HCT116 (cell line): ENCODE results near the gene ZNF133. TPM values are rescaled to one million over a fixed set of nuclear protein-coding genes. Genes with fewer than 3 reads are reported as not detected.

ENCODE experiments used
- ATAC-seq: fragments of 200-7000 bp; cut with Tn5 transposase; 2 replicates; pipeline ENCODE4 v1.9.1; 2020; ENCODE audit warnings: mild to moderate bottlenecking, moderate library complexity
- BruUV-seq: library from RNA; stranded (reverse); fragments of 400-500 nt; replicated peaks from 2 replicates; lab custom pipeline; 2021; lab: Mats Ljungman, UMichigan
- CTCF ChIA-PET: fragments of 300-600 bp; sonication (Branson Sonifier 250); formaldehyde crosslinking; loops from one replicate; lab custom pipeline; 2021; ENCODE audit warnings: antibody characterized with exemption; lab: Charles Lee
- POLR2A ChIA-PET: fragments of 300-600, 350-600 bp; sonication (Branson Sonifier 250); formaldehyde crosslinking; loops from one replicate; lab custom pipeline; 2021; ENCODE audit warnings: antibody characterized with exemption; lab: Charles Lee
- RAD21 ChIA-PET, 2 experiments: fragments of 300-600 bp; sonication (Branson Sonifier 250); formaldehyde crosslinking; loops; one replicate each; lab custom pipeline; 2023; ENCODE audit warnings: low total read pairs in 2 of 2; ENCODE audit not compliant: uncharacterized antibody in 2 of 2, unreplicated experiment in 2 of 2, low non-redundant PET in 1 of 2; lab: Charles Lee
- DNase-seq: peaks from one replicate; pipeline ENCODE4 v3.0.0-alpha.2; 2010; ENCODE audit warnings: low read depth, low spot score
- H2AFZ ChIP-seq: fragments of 200-600 bp; shearing (Covaris generic), sonication (generic); 2 replicates; pipeline ENCODE4 v1.6.1; 2017; ENCODE audit warnings: low read depth, mixed run types, mixed read lengths, antibody characterized with exemption, low read length; ENCODE audit not compliant: poor library complexity, severe bottlenecking
- H3K27ac ChIP-seq: 2 replicates; pipeline ENCODE4 v1.5.1; 2012; ENCODE audit warnings: low read depth, low read length
- H3K27me3 ChIP-seq: fragments of 200-600 bp; sonication (generic); 2 replicates; pipeline ENCODE4 v1.6.1; 2016; ENCODE audit warnings: mixed run types, low read length, mixed read lengths; ENCODE audit not compliant: insufficient read depth
- H3K36me3 ChIP-seq, 2 experiments: fragments of 200-500 bp in 1 of 2; fragments of 200-600 bp in 1 of 2; sonication (Bioruptor generic) in 1 of 2; sonication (generic) in 1 of 2; 2 replicates each; pipeline versions ENCODE4 v1.5.1 to v1.6.1; 2014 to 2016; ENCODE audit warnings: low read length in 2 of 2, inconsistent platforms in 1 of 2, mixed read lengths in 1 of 2, mixed run types in 1 of 2; ENCODE audit not compliant: insufficient read depth in 2 of 2, control insufficient read depth in 1 of 2
- H3K4me1 ChIP-seq, 2 experiments: fragments of 200-600 bp in 1 of 2; sonication (generic) in 1 of 2; 2 replicates each; pipeline versions ENCODE4 v1.5.1 to v1.6.1; 2012 to 2017; ENCODE audit warnings: low read length in 2 of 2, inconsistent platforms in 1 of 2, mild to moderate bottlenecking in 1 of 2, mixed read lengths in 1 of 2, mixed run types in 1 of 2, moderate library complexity in 1 of 2; ENCODE audit not compliant: insufficient read depth in 2 of 2, control insufficient read depth in 1 of 2
- H3K4me2 ChIP-seq: fragments of 200-600 bp; sonication (generic); 2 replicates; pipeline ENCODE4 v1.6.1; 2017; ENCODE audit warnings: mixed run types, low read length, mixed read lengths
- H3K4me3 ChIP-seq, 2 experiments: fragments of 200-600 bp in 1 of 2; sonication (generic) in 1 of 2; replicated peaks in 1 of 2; 2 replicates each; pipeline ENCODE4 v1.5.1; 2011 to 2016; ENCODE audit warnings: low read length in 2 of 2, control low read depth in 1 of 2, low read depth in 1 of 2, mild to moderate bottlenecking in 1 of 2, mixed read lengths in 1 of 2, mixed run types in 1 of 2
- H3K79me2 ChIP-seq: fragments of 200-600 bp; sonication (generic); 2 replicates; pipeline ENCODE4 v1.6.1; 2017; ENCODE audit warnings: mild to moderate bottlenecking, mixed run types, low read length, moderate library complexity, mixed read lengths; ENCODE audit not compliant: insufficient read depth
- H3K9ac ChIP-seq: fragments of 200-600 bp; sonication (generic); 2 replicates; pipeline ENCODE4 v1.6.1; 2016; ENCODE audit warnings: low read length, mixed read lengths
- H3K9me2 ChIP-seq: fragments of 200-600 bp; sonication (generic), shearing (Covaris generic); 2 replicates; pipeline ENCODE4 v1.6.1; 2017; ENCODE audit warnings: mixed run types, mild to moderate bottlenecking, moderate library complexity; ENCODE audit not compliant: insufficient read depth
- H3K9me3 ChIP-seq, 2 experiments: fragments of 200-500 bp in 1 of 2; fragments of 200-600 bp in 1 of 2; sonication (Bioruptor generic) in 1 of 2; sonication (generic) in 1 of 2; 2 replicates each; pipeline ENCODE4 v1.6.1; 2014 to 2017; ENCODE audit warnings: low read length in 2 of 2, mixed read lengths in 2 of 2, inconsistent platforms in 1 of 2, low read depth in 1 of 2, mild to moderate bottlenecking in 1 of 2, mixed run types in 1 of 2, moderate library complexity in 1 of 2; ENCODE audit not compliant: control insufficient read depth in 1 of 2, insufficient read depth in 1 of 2
- H4K20me1 ChIP-seq: fragments of 200-600 bp; sonication (generic), shearing (Covaris generic); 2 replicates; pipeline ENCODE4 v1.6.1; 2017; ENCODE audit warnings: mixed run types, mild to moderate bottlenecking, moderate library complexity; ENCODE audit not compliant: insufficient read depth
- CEBPB ChIP-seq: IDR thresholded peaks from 2 replicates; pipeline ENCODE4 v1.6.1; 2012; ENCODE audit warnings: low read depth
- EGR1 ChIP-seq: IDR thresholded peaks from 2 replicates; pipeline ENCODE4 v1.6.1; 2012; ENCODE audit warnings: low read depth
- ELF1 ChIP-seq: IDR thresholded peaks from 2 replicates; pipeline ENCODE4 v1.6.1; 2012; ENCODE audit warnings: low read depth, borderline replicate concordance
- EZH2 ChIP-seq: fragments of 200-600 bp; sonication (generic); IDR thresholded peaks from 2 replicates; pipeline ENCODE4 v1.6.1; 2017; ENCODE audit warnings: antibody characterized with exemption, mixed run types
- JUND ChIP-seq: IDR thresholded peaks from 2 replicates; pipeline ENCODE4 v1.6.1; 2012
- MAX ChIP-seq: IDR thresholded peaks from 2 replicates; pipeline ENCODE4 v1.6.1; 2012
- POLR2A ChIP-seq: IDR thresholded peaks from 2 replicates; pipeline ENCODE4 v1.7.0; 2011; ENCODE audit warnings: borderline replicate concordance; ENCODE audit not compliant: insufficient read depth, insufficient read length; ENCODE audit errors: extremely low read depth
- POLR2AphosphoS5 ChIP-seq: IDR thresholded peaks from 2 replicates; pipeline ENCODE4 v1.6.1; 2011; ENCODE audit warnings: mild to moderate bottlenecking, low read depth, low read length, moderate library complexity
- RAD21 ChIP-seq: IDR thresholded peaks from 2 replicates; pipeline ENCODE4 v1.6.1; 2012; ENCODE audit warnings: low read depth, mild to moderate bottlenecking
- REST ChIP-seq: IDR thresholded peaks from 2 replicates; pipeline ENCODE4 v1.6.1; 2012; ENCODE audit warnings: low read depth
- SP1 ChIP-seq: IDR thresholded peaks from 2 replicates; pipeline ENCODE4 v1.6.1; 2012; ENCODE audit warnings: low read depth
- SRF ChIP-seq: IDR thresholded peaks from 2 replicates; pipeline ENCODE4 v1.6.1; 2012; ENCODE audit warnings: low read depth
- TCF7L2 ChIP-seq: IDR thresholded peaks from 2 replicates; pipeline ENCODE4 v1.7.0; 2011; ENCODE audit warnings: borderline replicate concordance, inconsistent platforms; ENCODE audit not compliant: insufficient read depth, insufficient read length; ENCODE audit errors: extremely low read depth
- YY1 ChIP-seq: IDR thresholded peaks from 2 replicates; pipeline ENCODE4 v1.6.1; 2011; ENCODE audit warnings: low read length, low read depth, moderate library complexity, mild to moderate bottlenecking; ENCODE audit not compliant: insufficient replicate concordance; ENCODE audit errors: extremely low read depth
- ZBTB33 ChIP-seq: IDR thresholded peaks from 2 replicates; pipeline ENCODE4 v1.6.1; 2011; ENCODE audit warnings: mild to moderate bottlenecking, low read length, moderate library complexity; ENCODE audit not compliant: insufficient replicate concordance; ENCODE audit errors: extremely low read depth
- intact Hi-C: fragments of 100-400 bp; cut with micrococcal nuclease; formaldehyde crosslinking; loops from 2 replicates; pipeline ENCODE4 v1.10.0; 2022
- total RNA-seq: library from RNA; stranded (reverse); gene quantifications from one replicate; pipeline ENCODE4 v1.2.1, GENCODE V29; 2021; ENCODE audit not compliant: unreplicated experiment
- TF ChIP-seq, protein P1 (sequence below), 3 experiments: fragments of 200-600 bp in 1 of 3; sonication (generic) in 1 of 3; IDR thresholded peaks in 2 of 3; conservative IDR thresholded peaks in 1 of 3; 2 replicates each; pipeline ENCODE4 v1.5.1; 2012 to 2017; ENCODE audit warnings: low read depth in 2 of 3, low read length in 2 of 3, antibody characterized with exemption in 1 of 3, borderline replicate concordance in 1 of 3, control low read depth in 1 of 3, mild to moderate bottlenecking in 1 of 3, mixed read lengths in 1 of 3, mixed run types in 1 of 3, moderate library complexity in 1 of 3; ENCODE audit not compliant: insufficient read depth in 1 of 3

ZNF133 gene
- total RNA-seq, 1 experiment from 2014 or later, result 9.3 TPM

- H3K9me3 ChIP-seq, result no peaks in the 10 kb centered on the region
- ChIA-PET CTCF (no interaction called here), RAD21 (no interaction called here), POLR2A (no interaction called here)
- no TSS peak for BruUV-seq
- H3K27ac ChIP-seq, result no peak overlapping the region
- no peaks in the 10 kb centered on the region for H3K9me2 ChIP-seq
- no peaks in the 10 kb centered on the region for H4K20me1 ChIP-seq
- no peak for DNase-seq
- no peak overlapping the region for H3K4me3 ChIP-seq
- no peaks in the 10 kb centered on the region for H3K27me3 ChIP-seq
- H3K36me3 ChIP-seq, result no peaks in the 10 kb centered on the region
- no peak for ATAC-seq
- TF ChIP-seq EZH2, result no peak
- TF ChIP-seq JUND, result no peak
- TF ChIP-seq EGR1, result no peak
- no peak for TF ChIP-seq YY1
- TF ChIP-seq ZBTB33, result no peak
- no peak for TF ChIP-seq POLR2AphosphoS5
- TF ChIP-seq REST, result no peak
- no peak for TF ChIP-seq RAD21
- no peak for TF ChIP-seq TCF7L2
- no peak for TF ChIP-seq SRF
- TF ChIP-seq, protein P1, sequence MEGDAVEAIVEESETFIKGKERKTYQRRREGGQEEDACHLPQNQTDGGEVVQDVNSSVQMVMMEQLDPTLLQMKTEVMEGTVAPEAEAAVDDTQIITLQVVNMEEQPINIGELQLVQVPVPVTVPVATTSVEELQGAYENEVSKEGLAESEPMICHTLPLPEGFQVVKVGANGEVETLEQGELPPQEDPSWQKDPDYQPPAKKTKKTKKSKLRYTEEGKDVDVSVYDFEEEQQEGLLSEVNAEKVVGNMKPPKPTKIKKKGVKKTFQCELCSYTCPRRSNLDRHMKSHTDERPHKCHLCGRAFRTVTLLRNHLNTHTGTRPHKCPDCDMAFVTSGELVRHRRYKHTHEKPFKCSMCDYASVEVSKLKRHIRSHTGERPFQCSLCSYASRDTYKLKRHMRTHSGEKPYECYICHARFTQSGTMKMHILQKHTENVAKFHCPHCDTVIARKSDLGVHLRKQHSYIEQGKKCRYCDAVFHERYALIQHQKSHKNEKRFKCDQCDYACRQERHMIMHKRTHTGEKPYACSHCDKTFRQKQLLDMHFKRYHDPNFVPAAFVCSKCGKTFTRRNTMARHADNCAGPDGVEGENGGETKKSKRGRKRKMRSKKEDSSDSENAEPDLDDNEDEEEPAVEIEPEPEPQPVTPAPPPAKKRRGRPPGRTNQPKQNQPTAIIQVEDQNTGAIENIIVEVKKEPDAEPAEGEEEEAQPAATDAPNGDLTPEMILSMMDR (IDR thresholded peaks at IDR 0.05 in 2 of 3, conservative IDR thresholded peaks at IDR 0.05 in 1 of 3; ENCODE audit: borderline replicate concordance in 1 of 3, insufficient read depth in 1 of 3, low read depth in 2 of 3, low read length in 2 of 3), result no peak
- TF ChIP-seq MAX, result no peak
- no peak for TF ChIP-seq POLR2A
- no peak for TF ChIP-seq CEBPB
- no peak for TF ChIP-seq SP1
- no peak for TF ChIP-seq ELF1
- no peak overlapping the region for H2AFZ ChIP-seq
- H3K4me2 ChIP-seq, result no peak overlapping the region
- no peak overlapping the region for H3K9ac ChIP-seq
- intact Hi-C loops, result loop anchor here (1.0 kb wide), 1 partner anchor 21 kb away; no protein-coding TSS in a partner anchor
- no peaks in the 10 kb centered on the region for H3K4me1 ChIP-seq
- H3K79me2 ChIP-seq, result no peaks in the 10 kb centered on the region
Observed at GRCh38 chr20:18323705-18324104, 35.4 kb downstream of the ZNF133 start.
